Muscle of leg (tissue), 11 donors: ENCODE results near the gene FEN1. TPM values are rescaled to one million over a fixed set of nuclear protein-coding genes. Genes with fewer than 3 reads are reported as not detected.

ENCODE experiments used
- DNase-seq: peaks from one replicate; pipeline ENCODE4 v3.0.0; 2013
- H3K27ac ChIP-seq: one replicate; pipeline ENCODE4 v1.5.1; 2013; ENCODE audit warnings: mild to moderate bottlenecking, low read length, control low read depth
- H3K27me3 ChIP-seq: one replicate; pipeline ENCODE4 v1.6.1; 2013; ENCODE audit warnings: low read length; ENCODE audit not compliant: control insufficient read depth, insufficient read depth
- H3K36me3 ChIP-seq: one replicate; pipeline ENCODE4 v1.6.1; 2013; ENCODE audit warnings: low read length; ENCODE audit not compliant: control insufficient read depth, insufficient read depth
- H3K4me1 ChIP-seq: one replicate; pipeline ENCODE4 v1.6.1; 2013; ENCODE audit warnings: low read length; ENCODE audit not compliant: control insufficient read depth, insufficient read depth
- H3K4me3 ChIP-seq: one replicate; pipeline ENCODE4 v1.5.1; 2013; ENCODE audit warnings: low read length, control low read depth
- H3K9me3 ChIP-seq: replicated peaks from 2 replicates; pipeline ENCODE4 v1.6.1; 2013; ENCODE audit warnings: low read depth, low read length; ENCODE audit not compliant: control insufficient read depth
- WGBS: methylation state at CpG from one replicate; pipeline ENCODE4 v1.1.5; 2013; ENCODE audit warnings: missing lambda C conversion rate; ENCODE audit not compliant: insufficient coverage; 5-methylcytosine and 5-hydroxymethylcytosine counted together
- polyA plus RNA-seq, 8 donors: library from polyadenylated mRNA; unstranded; fragments of 120-200 nt; gene quantifications; one replicate each; pipeline versions ENCODE4 v1.2.1 to v1.2.3, GENCODE V29; 2013; ENCODE audit warnings: inconsistent platforms in 1 of 8, low replicate concordance in 1 of 8; ENCODE audit not compliant: insufficient read length in 8 of 8, insufficient read depth in 1 of 8
- total RNA-seq: library from RNA; stranded (reverse); fragments of 120-200 nt; gene quantifications from one replicate; pipeline ENCODE4 v1.2.4, GENCODE V29; 2013

Gene FEN1
- total and polyA plus RNA-seq, 9 donors: 14.7 to 21.3 (median 18.5) TPM

- Histone ChIP-seq H3K36me3 (peaks cover 14% of the 10 kb centered on the region), H3K9me3 (no peaks in the 10 kb centered on the region), H3K27ac (no peak overlapping the region), H3K27me3 (peaks cover 15% of the 10 kb centered on the region), H3K4me3 (no peak overlapping the region), H3K4me1 (peaks cover 48% of the 10 kb centered on the region)
- 44% methylated on average over 2 of the region's 3 CpGs for WGBS
- no peak for DNase-seq
These were observed 44.8 kb upstream of the FEN1 start for GRCh38 chr11:61747967-61748285.

- Histone ChIP-seq H3K27me3 (peaks cover 26% of the 10 kb centered on the region), H3K4me1 (peaks cover 53% of the 10 kb centered on the region), H3K9me3 (no peaks in the 10 kb centered on the region), H3K36me3 (peaks cover 2% of the 10 kb centered on the region), H3K27ac (no peak overlapping the region), H3K4me3 (no peak overlapping the region)
- WGBS: 15% methylated on average over 12 of the region's 21 CpGs
- DNase-seq: peak; percentile 45
These were observed 43.0 kb upstream of the FEN1 start for GRCh38 chr11:61749591-61750217.

GRCh38 chr11:61750631-61751273 is 42.0 kb upstream of the FEN1 start:
- DNase-seq: no peak
- no peak overlapping the region for H3K27ac ChIP-seq
- no peaks in the 10 kb centered on the region for H3K36me3 ChIP-seq
- no peak overlapping the region for H3K4me3 ChIP-seq
- 93% methylated on average over 4 of the region's 5 CpGs for WGBS
- no peaks in the 10 kb centered on the region for H3K9me3 ChIP-seq
- H3K27me3 ChIP-seq: peaks cover 30% of the 10 kb centered on the region
- peaks cover 45% of the 10 kb centered on the region for H3K4me1 ChIP-seq

GRCh38 chr11:61751384-61751783 is 41.3 kb upstream of the FEN1 start:
- no peak overlapping the region for H3K27ac ChIP-seq
- 82% methylated on average over 14 of the region's 14 CpGs for WGBS
- DNase-seq: no peak
- H3K36me3 ChIP-seq: no peaks in the 10 kb centered on the region
- peaks cover 39% of the 10 kb centered on the region for H3K4me1 ChIP-seq
- peaks cover 30% of the 10 kb centered on the region for H3K27me3 ChIP-seq
- no peak overlapping the region for H3K4me3 ChIP-seq
- H3K9me3 ChIP-seq: no peaks in the 10 kb centered on the region

- H3K27me3 ChIP-seq: peaks cover 30% of the 10 kb centered on the region
- DNase-seq: peak; percentile 54
- H3K9me3 ChIP-seq: no peaks in the 10 kb centered on the region
- 1% methylated on average over 89 of the region's 93 CpGs for WGBS
- H3K4me1 ChIP-seq: peaks cover 38% of the 10 kb centered on the region
- H3K4me3 ChIP-seq: peak within 1 kb of the TSS; percentile 46
- no peaks in the 10 kb centered on the region for H3K36me3 ChIP-seq
- H3K27ac ChIP-seq: no peak within 1 kb of the TSS
These were observed 40.4 kb upstream of the FEN1 start, which contains the start of gene MYRF for GRCh38 chr11:61752117-61752924. Gene MYRF (plus strand): TSS chr11:61752636. CDS start chr11:61752745, 109 bp downstream.

- no peak for DNase-seq
- H3K27ac ChIP-seq: no peak overlapping the region
- H3K4me1 ChIP-seq: peaks cover 31% of the 10 kb centered on the region
- H3K4me3 ChIP-seq: peak overlapping the region; percentile 46
- WGBS: 27% methylated on average over 17 of the region's 17 CpGs
- H3K36me3 ChIP-seq: no peaks in the 10 kb centered on the region
- peaks cover 30% of the 10 kb centered on the region for H3K27me3 ChIP-seq
- H3K9me3 ChIP-seq: no peaks in the 10 kb centered on the region
These were observed 39.7 kb upstream of the FEN1 start for GRCh38 chr11:61752925-61753521.

- Histone ChIP-seq H3K36me3 (no peaks in the 10 kb centered on the region), H3K27ac (no peak overlapping the region), H3K4me3 (no peak overlapping the region), H3K4me1 (peaks cover 26% of the 10 kb centered on the region), H3K9me3 (no peaks in the 10 kb centered on the region), H3K27me3 (peaks cover 30% of the 10 kb centered on the region)
- DNase-seq: no peak
- 75% methylated on average over 2 of the region's 5 CpGs for WGBS
These were observed 39.0 kb upstream of the FEN1 start for GRCh38 chr11:61753672-61754071.

GRCh38 chr11:61754534-61755482 is 37.9 kb upstream of the FEN1 start:
- H3K27ac ChIP-seq: no peak overlapping the region
- no peak overlapping the region for H3K4me3 ChIP-seq
- no peak for DNase-seq
- no peaks in the 10 kb centered on the region for H3K36me3 ChIP-seq
- H3K9me3 ChIP-seq: no peaks in the 10 kb centered on the region
- WGBS: 70% methylated on average over 29 of the region's 31 CpGs
- peaks cover 15% of the 10 kb centered on the region for H3K4me1 ChIP-seq
- peaks cover 28% of the 10 kb centered on the region for H3K27me3 ChIP-seq

GRCh38 chr11:61756147-61756451 is 36.6 kb upstream of the FEN1 start:
- H3K36me3 ChIP-seq: no peaks in the 10 kb centered on the region
- H3K9me3 ChIP-seq: no peaks in the 10 kb centered on the region
- peaks cover 25% of the 10 kb centered on the region for H3K27me3 ChIP-seq
- no peak for DNase-seq
- H3K4me1 ChIP-seq: peaks cover 11% of the 10 kb centered on the region
- H3K4me3 ChIP-seq: no peak overlapping the region
- no peak overlapping the region for H3K27ac ChIP-seq
- 73% methylated on average over 2 of the region's 4 CpGs for WGBS
